HK-2 (cell line): ENCODE results near the gene YRDC.

Experiments
- DNase-seq: peaks from one replicate; pipeline ENCODE4 v3.0.0-alpha.2; 2018; ENCODE audit not compliant: unreplicated experiment

The YRDC gene, protein sequence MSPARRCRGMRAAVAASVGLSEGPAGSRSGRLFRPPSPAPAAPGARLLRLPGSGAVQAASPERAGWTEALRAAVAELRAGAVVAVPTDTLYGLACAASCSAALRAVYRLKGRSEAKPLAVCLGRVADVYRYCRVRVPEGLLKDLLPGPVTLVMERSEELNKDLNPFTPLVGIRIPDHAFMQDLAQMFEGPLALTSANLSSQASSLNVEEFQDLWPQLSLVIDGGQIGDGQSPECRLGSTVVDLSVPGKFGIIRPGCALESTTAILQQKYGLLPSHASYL

DNA sequence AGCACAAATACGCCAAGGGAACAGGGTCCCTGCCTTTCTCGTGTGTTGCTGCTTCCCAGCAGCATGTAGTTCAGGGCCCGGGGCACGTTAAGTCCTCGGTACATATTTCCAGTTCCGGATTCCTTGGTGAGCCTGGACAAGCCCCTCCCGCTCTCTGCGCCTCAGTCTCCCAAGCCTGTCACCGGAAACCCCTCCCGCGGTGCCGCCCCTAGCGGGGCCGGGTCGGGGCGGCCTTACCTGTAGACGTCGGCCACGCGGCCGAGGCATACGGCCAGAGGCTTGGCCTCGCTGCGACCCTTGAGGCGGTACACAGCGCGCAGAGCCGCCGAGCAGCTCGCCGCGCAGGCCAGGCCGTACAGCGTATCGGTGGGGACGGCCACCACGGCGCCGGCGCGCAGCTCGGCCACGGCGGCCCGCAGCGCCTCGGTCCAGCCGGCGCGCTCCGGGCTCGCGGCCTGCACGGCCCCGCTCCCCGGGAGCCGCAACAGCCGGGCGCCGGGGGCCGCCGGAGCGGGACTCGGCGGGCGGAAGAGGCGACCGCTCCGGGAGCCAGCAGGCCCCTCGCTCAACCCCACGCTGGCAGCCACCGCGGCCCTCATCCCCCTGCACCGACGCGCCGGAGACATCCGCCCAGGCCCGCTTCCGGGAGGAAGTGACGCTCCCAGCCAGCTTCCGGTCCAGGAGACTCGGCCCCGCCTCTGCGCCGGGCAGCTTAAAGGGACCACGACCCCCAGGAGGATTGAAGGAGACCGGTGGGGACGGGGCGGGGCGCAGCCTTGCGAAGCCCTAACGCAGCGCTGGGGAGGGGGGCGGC lies at the start of gene YRDC, which contains the start of gene C1orf122:
YRDC (minus strand) TSS at position 654 of the 814 bp plus-strand sequence; CDS start at position 626, 28 bp downstream.
C1orf122 (plus strand) TSS at position 236 of the 814 bp plus-strand sequence. CDS start 615 bp downstream, outside the sequence.
- peak; percentile 93 for DNase-seq

DNA sequence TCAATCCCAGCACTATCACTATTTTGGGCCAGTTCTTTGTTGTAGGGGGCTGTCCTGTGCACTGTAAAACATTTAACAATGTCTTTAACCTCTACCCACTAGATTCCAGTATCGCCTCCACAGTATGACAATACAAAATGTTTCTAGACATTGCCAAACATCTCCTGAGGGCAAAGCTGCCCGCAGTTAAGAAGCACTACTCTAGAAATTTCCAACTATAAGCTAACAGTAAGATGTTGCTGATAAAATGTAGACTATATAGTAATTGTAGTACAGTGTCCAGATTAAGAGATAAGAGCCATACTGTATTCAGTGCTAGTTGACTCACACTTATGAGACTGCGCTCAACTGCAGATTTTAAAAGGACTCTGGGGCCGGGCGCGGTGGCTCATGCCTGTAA lies 46.4 kb upstream of the YRDC start:
- DNase-seq, result no peak

DNA sequence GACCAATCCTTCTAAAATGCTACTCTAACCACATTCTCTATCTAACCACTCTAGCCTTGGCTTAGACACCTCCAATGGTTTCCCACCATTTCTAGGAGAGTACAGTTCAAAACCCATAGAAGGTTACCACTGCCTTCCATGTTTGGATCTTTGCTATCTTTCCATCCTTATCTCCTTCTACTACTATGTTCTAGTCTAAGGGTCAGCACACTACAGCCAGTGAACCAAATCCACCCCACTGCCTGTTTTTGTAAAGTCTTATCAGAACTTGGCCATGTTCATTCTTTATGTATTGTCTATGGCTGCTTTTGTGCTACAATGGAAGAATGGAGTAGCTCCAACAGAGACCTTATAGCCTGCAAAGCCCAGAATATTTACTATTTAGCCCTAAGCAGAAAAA lies 45.1 kb upstream of the YRDC start:
- DNase-seq, result no peak

- no peak for DNase-seq
These were observed 43.8 kb upstream of the YRDC start for GRCh38 chr1:37851782-37852210.

- DNase-seq, result no peak
These were observed 43.3 kb upstream of the YRDC start for GRCh38 chr1:37851262-37851661.

DNA sequence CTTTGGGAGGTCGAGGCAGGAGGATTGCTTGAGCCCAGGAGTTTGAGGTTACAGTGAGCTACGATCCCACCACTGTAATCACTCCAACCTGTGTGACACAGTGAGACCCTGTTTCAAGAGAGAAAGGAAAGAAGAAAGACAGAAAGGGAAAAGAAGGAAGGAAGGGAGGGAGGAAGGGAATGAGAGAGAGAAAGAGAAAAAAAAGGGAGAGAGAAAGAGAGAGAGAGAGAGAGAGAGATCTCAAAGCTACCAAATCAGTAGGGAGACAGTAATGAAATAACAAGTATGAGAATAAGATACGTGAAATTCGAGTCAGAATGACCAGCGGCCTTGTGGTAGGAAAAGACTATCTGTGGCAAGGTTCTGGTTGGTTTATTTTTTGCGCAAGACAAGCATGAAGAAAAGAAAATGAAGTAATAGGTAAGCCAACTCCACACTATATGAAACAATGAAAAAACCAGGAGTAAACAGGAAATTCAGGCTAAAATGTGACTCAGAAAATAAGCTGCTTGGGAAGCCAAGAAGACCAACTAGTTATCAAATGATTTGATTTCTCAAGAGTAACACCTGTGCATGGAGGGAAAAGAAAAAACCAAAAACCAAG lies 42.4 kb upstream of the YRDC start:
- DNase-seq, result no peak

GRCh38 chr1:37849480-37849879 lies 41.5 kb upstream of the YRDC start:
- DNase-seq, result no peak

DNA sequence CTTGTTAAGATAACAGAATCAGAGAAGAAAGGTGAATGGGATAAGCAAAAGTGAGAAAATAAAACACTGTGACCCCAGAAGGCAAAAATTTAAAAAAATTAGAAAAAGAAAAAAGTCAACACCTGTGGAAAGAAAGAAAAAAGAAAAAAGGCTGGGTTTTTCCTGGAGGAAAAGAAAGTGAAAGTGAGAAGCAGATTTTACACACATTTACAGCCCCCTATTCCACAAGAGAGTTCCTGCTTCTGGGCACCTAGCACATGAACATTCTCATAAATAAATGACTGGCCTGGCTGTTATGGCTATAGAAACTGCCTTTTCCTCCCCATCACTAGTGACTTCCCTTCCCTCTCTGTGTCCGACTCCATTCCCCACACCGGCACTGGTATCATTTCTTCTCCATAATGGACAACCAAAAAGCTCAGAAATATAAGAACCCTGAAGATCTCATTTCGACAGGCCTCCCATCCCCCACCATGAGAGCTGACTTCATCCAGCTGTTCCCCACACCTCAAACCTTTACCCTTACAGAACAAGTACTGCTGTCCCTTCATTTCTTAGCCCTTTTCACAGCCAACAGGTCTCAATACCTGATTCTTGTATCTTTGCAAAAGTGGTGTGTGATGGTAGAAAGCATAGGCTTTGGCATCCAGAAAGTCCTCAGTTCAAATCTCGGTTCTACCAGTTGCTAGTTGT lies 38.8 kb upstream of the YRDC start:
- no peak for DNase-seq

GRCh38 chr1:37845786-37846185 lies 37.8 kb upstream of the YRDC start:
- no peak for DNase-seq

GRCh38 chr1:37845049-37845646 lies 37.1 kb upstream of the YRDC start:
- no peak for DNase-seq

- DNase-seq, result no peak
These were observed 36.5 kb upstream of the YRDC start for GRCh38 chr1:37844536-37844935.

DNA sequence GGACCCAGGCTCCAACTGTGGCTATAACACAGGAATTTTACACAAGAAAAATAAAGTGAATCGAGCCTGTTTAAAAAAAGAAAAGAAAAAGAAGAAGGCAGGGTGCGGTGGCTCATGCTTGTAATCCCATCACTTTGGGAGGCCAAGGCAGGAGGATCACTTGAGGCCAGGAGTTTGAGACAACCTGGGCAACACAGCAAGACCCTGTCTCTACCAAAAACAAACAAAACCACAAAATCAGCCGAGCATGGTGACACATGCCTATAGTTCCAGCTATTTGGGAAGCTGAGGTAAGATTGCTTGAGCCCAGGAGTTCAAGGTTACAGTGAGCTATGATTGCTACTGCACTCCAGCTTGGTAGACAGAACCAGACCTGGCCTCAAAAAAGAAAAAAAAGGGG lies 33.6 kb upstream of the YRDC start:
- DNase-seq, result no peak

DNA sequence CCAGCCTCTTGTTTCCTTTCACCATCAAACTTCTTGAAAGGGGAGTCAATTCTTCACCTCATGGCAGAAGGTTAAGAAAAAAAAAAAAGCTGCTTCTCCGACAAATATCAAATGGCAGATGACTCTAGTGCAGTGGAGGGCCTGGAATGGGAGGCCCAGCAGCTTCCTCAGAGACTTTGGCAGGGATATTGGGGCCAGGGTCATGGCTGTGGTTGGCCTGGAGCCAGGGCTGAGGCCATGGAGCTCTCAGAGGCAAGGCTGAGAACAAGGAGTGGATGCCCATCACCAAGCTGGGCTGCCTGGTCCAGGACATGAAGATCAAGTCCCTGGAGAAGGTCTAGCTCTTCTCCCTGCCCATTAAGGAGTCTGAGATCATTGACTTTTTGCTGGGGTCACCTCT lies 32.7 kb upstream of the YRDC start:
- no peak for DNase-seq

DNA sequence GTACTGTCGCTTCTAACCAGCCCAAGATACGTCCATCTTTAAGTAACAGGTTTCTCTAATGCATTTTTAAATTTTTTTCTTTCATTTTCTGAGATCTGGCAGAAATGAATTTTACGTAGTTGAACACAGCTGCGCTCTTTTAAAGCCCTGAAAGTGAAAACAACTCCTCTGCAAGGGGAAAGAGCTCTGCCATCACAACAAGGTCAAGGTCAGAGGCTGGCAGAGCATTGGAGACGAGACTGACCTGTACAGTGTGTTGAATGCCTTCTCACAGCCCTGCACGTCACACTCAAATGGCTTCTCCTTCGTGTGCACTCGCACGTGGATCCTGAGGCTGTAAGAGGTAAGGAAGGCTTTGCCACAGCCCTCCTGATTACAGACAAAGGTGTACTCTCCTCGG lies 31.7 kb upstream of the YRDC start:
- DNase-seq, result no peak

DNA sequence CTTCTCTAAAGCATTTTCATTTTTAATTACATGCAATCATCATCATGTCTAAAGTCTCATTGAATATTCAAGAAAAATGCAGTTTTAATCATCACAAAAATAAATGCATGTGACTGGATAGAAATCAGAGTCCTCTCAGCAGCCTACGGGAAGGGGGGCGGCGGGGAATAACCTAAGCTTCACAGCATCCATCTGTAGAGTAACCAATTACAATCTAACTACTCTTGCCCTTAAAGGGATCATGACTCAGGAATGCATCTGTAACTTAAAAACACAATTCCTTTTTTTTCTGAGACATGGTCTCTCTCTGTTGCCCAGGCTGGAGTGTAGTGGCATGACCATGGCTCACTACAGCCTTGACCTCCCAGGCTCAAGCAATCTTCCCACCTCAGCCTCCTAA lies 28.8 kb upstream of the YRDC start:
- DNase-seq, result no peak

GRCh38 chr1:37831809-37832208 lies 23.8 kb upstream of the YRDC start:
- no peak for DNase-seq

DNA sequence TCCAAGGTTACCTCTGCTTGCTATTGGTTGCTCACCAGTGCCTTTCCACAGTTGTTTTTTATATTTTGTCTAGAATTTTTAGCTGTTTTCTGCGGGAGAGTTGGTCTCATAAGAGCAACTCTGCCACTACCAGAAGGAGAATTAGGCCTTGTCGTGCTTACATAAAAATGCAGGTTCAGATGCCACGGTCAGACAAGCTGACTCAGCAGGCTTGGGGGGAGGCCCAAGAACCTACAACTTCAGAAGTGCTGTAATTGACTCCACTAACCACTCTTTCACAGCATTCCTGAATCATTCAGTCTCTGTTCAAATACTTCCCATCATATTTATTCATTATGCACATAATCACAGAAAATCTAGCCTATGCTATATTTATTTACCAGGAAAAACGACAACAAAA lies 23.1 kb upstream of the YRDC start:
- no peak for DNase-seq

GRCh38 chr1:37828410-37829074 lies 20.5 kb upstream of the YRDC start:
- no peak for DNase-seq

- no peak for DNase-seq
These were observed 17.5 kb upstream of the YRDC start for GRCh38 chr1:37825506-37825905.

DNA sequence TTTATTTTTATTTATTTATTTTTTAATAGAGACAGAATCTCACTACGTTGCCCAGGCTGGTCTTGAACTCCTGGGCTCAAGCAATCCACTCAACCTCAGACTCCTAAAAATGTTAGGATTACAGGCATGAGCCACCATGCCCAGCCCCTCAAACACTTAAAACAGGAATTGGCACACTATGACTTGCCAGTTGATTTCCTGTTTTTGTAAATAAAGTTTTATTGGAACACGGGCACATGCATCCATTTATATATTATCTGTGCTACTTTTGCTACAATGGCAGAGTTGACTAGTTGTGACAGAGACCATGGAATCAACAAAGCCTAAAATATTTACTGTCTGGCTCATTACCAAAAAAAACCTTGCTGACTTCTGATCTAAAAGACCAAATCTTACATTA lies 16.0 kb upstream of the YRDC start:
- DNase-seq, result no peak
